GM23248 (cell line): ENCODE results near the gene BRINP3. TPM values are rescaled to one million over a fixed set of nuclear protein-coding genes. Genes with fewer than 3 reads are reported as not detected.

ENCODE experiments used
- DNase-seq: peaks from one replicate; pipeline ENCODE4 v3.0.0-alpha.2; 2015
- H2AFZ ChIP-seq: fragments of 200-600 bp; sonication (generic); 2 replicates; pipeline ENCODE4 v1.6.1; 2016; ENCODE audit warnings: antibody characterized with exemption
- H3F3A ChIP-seq: fragments of 200-600 bp; sonication (generic); 2 replicates; pipeline ENCODE4 v1.6.1; 2016; ENCODE audit warnings: mild to moderate bottlenecking, antibody characterized with exemption, mixed run types; ENCODE audit not compliant: insufficient read depth
- H3K27ac ChIP-seq: fragments of 200-600 bp; sonication (generic); 2 replicates; pipeline ENCODE4 v1.5.1; 2016; ENCODE audit warnings: mild to moderate bottlenecking
- H3K27me3 ChIP-seq: fragments of 200-600 bp; sonication (generic); replicated peaks from 2 replicates; pipeline ENCODE4 v1.6.1; 2016; ENCODE audit warnings: mild to moderate bottlenecking; ENCODE audit not compliant: insufficient read depth
- H3K36me3 ChIP-seq: fragments of 200-600 bp; sonication (generic); 2 replicates; pipeline ENCODE4 v1.6.1; 2016; ENCODE audit warnings: low read depth, mild to moderate bottlenecking
- H3K4me1 ChIP-seq: fragments of 200-600 bp; sonication (generic); 2 replicates; pipeline ENCODE4 v1.6.1; 2016; ENCODE audit warnings: mild to moderate bottlenecking; ENCODE audit not compliant: insufficient read depth
- H3K4me2 ChIP-seq: fragments of 200-600 bp; sonication (generic); one replicate; pipeline ENCODE4 v1.6.1; 2016; ENCODE audit warnings: mild to moderate bottlenecking; ENCODE audit not compliant: unreplicated experiment
- H3K4me3 ChIP-seq: fragments of 200-600 bp; sonication (generic); 2 replicates; pipeline ENCODE4 v1.5.1; 2016; ENCODE audit warnings: mild to moderate bottlenecking
- H3K79me2 ChIP-seq: fragments of 200-600 bp; sonication (generic); 2 replicates; pipeline ENCODE4 v1.6.1; 2016; ENCODE audit warnings: mild to moderate bottlenecking; ENCODE audit not compliant: insufficient read depth
- H3K9ac ChIP-seq: fragments of 200-600 bp; sonication (generic); 2 replicates; pipeline ENCODE4 v1.6.1; 2016; ENCODE audit warnings: mild to moderate bottlenecking
- H3K9me2 ChIP-seq: fragments of 200-600 bp; sonication (generic); 2 replicates; pipeline ENCODE4 v1.6.1; 2016; ENCODE audit warnings: mixed run types, mild to moderate bottlenecking, moderate library complexity; ENCODE audit not compliant: insufficient read depth
- H3K9me3 ChIP-seq: fragments of 200-600 bp; sonication (generic); one replicate; pipeline ENCODE4 v1.6.1; 2017; ENCODE audit warnings: low read depth
- H4K20me1 ChIP-seq: fragments of 200-600 bp; sonication (generic); 2 replicates; pipeline ENCODE4 v1.6.0; 2016; ENCODE audit not compliant: insufficient read depth
- EZH2 ChIP-seq: fragments of 200-600 bp; sonication (generic); IDR thresholded peaks from 2 replicates; pipeline ENCODE4 v1.6.1; 2018; ENCODE audit warnings: antibody characterized with exemption, mild to moderate bottlenecking; ENCODE audit not compliant: insufficient read depth, poor library complexity, severe bottlenecking
- EZH2phosphoT487 ChIP-seq: fragments of 200-600 bp; sonication (generic); IDR thresholded peaks from 2 replicates; pipeline ENCODE4 v1.6.1; 2018; ENCODE audit warnings: antibody characterized with exemption, moderate library complexity, mild to moderate bottlenecking, low read depth; ENCODE audit not compliant: insufficient read depth
- WGBS, 2 experiments: methylation state at CpG; one replicate each; pipeline ENCODE4 v1.1.6; 2015 to 2017; ENCODE audit warnings: low lambda C conversion rate in 2 of 2, low coverage in 1 of 2; ENCODE audit errors: missing lambda C conversion rate in 2 of 2; 5-methylcytosine and 5-hydroxymethylcytosine counted together
- in situ Hi-C: fragments of 300-500 bp; cut with MboI; formaldehyde crosslinking; loops from 2 replicates; pipeline ENCODE4 v1.15.0; 2020
- polyA plus RNA-seq: library from polyadenylated mRNA; unstranded; fragments of >200 nt; fragmentation: Nextera tagmentation; extraction: Ambion mirVana; gene quantifications from 2 replicates; pipeline ENCODE4 v1.2.1, GENCODE V29; 2016
- total RNA-seq: library from RNA; depleted of rRNA; stranded (reverse); fragments of >200 nt; shearing (Covaris generic); gene quantifications from 2 replicates; pipeline ENCODE4 v1.2.3, GENCODE V29; 2014

BRINP3 gene
- total and polyA plus RNA-seq, 2 experiments from 2014 or later: not detected

DNA sequence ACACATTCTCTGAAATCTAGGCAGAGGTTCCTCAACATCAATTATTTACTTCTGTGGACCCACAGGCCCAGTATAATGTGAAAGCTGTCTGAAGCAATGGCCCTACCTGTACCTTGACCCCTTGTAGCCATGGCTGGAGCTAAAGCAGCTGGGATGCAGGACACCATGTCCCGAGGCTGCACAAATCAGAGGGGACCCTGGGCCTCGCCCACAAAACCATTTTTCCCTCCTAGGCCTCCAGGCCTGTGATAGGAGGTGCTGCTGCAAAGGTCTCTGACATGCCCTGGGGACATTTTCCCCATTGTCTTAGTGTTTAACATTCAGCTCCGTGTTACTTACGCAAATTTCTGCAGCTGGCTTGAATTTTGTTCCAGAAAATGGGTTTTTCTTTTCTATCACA is 110.5 kb downstream of the BRINP3 start:
- H3K4me2 ChIP-seq: no peak overlapping the region
- no peaks in the 10 kb centered on the region for H3K79me2 ChIP-seq
- no peaks in the 10 kb centered on the region for H3F3A ChIP-seq
- TF ChIP-seq EZH2phosphoT487 (no peak), EZH2 (no peak)
- no peaks in the 10 kb centered on the region for H3K27me3 ChIP-seq
- H3K4me3 ChIP-seq: no peak overlapping the region
- in situ Hi-C loops: no loop called here
- H3K9me2 ChIP-seq: no peaks in the 10 kb centered on the region
- H2AFZ ChIP-seq: no peak overlapping the region
- H3K9ac ChIP-seq: no peak overlapping the region
- H3K36me3 ChIP-seq: no peaks in the 10 kb centered on the region
- no peaks in the 10 kb centered on the region for H3K9me3 ChIP-seq
- H4K20me1 ChIP-seq: no peaks in the 10 kb centered on the region
- no peaks in the 10 kb centered on the region for H3K4me1 ChIP-seq
- no peak for DNase-seq
- H3K27ac ChIP-seq: no peak overlapping the region
- 6% methylated on average over 4 of the region's 4 CpGs for WGBS, 2 experiments

DNA sequence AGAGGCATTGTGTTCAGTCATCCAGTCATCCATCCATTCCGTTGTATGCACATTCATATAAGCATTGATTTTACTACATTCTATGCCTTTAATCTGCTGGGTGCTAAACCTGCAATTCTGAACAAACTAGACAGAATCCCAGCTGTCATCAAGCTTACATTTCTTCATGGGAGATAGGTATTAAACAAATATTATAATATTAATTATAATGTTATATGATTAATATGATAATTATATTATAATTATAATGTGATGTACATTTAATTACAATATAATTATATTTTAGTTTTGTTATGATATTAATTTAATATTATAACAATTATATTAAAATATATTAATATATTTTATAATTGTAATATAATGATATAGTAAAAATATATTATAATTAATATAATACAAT is 112.4 kb downstream of the BRINP3 start:
- no peak overlapping the region for H2AFZ ChIP-seq
- in situ Hi-C loops: no loop called here
- no peaks in the 10 kb centered on the region for H3K9me2 ChIP-seq
- WGBS, 2 experiments: 44 to 57% methylated on average over 1 of the region's 1 CpG
- H3K9me3 ChIP-seq: no peaks in the 10 kb centered on the region
- no peaks in the 10 kb centered on the region for H3K27me3 ChIP-seq
- H3K4me1 ChIP-seq: no peaks in the 10 kb centered on the region
- no peaks in the 10 kb centered on the region for H4K20me1 ChIP-seq
- H3F3A ChIP-seq: no peaks in the 10 kb centered on the region
- H3K79me2 ChIP-seq: no peaks in the 10 kb centered on the region
- no peak for TF ChIP-seq EZH2
- no peak for TF ChIP-seq EZH2phosphoT487
- no peak overlapping the region for H3K27ac ChIP-seq
- H3K9ac ChIP-seq: no peak overlapping the region
- H3K4me3 ChIP-seq: no peak overlapping the region
- H3K4me2 ChIP-seq: no peak overlapping the region
- DNase-seq: no peak
- no peaks in the 10 kb centered on the region for H3K36me3 ChIP-seq

DNA sequence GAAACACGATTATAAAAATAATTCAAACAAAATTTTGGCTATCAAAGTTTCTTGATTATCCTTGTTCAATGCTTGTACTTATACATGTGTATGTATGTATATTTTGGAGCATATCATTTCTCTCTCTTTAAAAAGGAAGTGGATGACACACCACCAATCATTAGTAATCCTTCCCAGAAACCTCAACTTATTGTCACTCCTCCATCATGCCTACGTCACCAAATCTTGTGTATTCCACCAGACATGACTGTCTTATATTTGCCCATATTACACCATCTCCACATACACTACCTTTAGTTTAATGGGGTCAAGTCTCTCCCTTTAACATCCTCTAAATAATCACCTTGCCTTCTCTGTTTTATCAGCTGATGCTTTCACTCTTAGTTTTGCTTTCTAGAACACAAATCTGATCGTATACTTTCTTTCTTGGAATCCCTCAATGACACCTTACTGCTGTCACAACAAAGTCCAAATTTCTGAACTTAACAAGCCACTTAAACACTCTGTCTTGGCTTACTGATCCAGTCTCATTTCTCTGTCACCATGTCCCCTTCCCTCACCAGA is 124.0 kb downstream of the BRINP3 start:
- DNase-seq: no peak
- WGBS, 2 experiments: 3 to 12% methylated on average over 3 of the region's 3 CpGs
- no peak overlapping the region for H3K27ac ChIP-seq
- no peak overlapping the region for H3K4me3 ChIP-seq
- no peaks in the 10 kb centered on the region for H3K79me2 ChIP-seq
- TF ChIP-seq EZH2: no peak
- TF ChIP-seq EZH2phosphoT487: no peak
- no peaks in the 10 kb centered on the region for H4K20me1 ChIP-seq
- no peak overlapping the region for H3K9ac ChIP-seq
- H3K4me1 ChIP-seq: no peaks in the 10 kb centered on the region
- in situ Hi-C loops: no loop called here
- H3K36me3 ChIP-seq: no peaks in the 10 kb centered on the region
- H3K27me3 ChIP-seq: no peaks in the 10 kb centered on the region
- H3K9me2 ChIP-seq: no peaks in the 10 kb centered on the region
- no peaks in the 10 kb centered on the region for H3F3A ChIP-seq
- H2AFZ ChIP-seq: no peak overlapping the region
- no peak overlapping the region for H3K4me2 ChIP-seq
- H3K9me3 ChIP-seq: no peaks in the 10 kb centered on the region

DNA sequence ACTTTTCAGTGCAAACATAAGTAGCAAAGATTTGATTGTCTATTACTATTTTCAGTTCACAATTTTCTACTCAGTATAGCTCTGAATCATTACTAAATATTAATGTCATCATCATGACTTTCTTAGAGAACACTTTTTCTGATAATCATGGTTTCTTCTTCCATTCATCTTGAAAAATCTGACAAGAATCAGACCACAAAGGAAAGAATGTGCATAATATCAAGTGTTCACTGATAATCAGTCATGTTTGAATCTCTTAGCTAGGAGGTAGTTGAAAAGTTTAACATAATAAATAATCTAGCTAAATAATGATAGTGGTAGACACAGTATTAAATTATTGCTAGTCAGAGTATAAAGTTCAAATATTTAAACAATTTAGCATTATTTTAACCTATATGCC is 133.2 kb downstream of the BRINP3 start:
- no peaks in the 10 kb centered on the region for H3K9me2 ChIP-seq
- H3K27me3 ChIP-seq: no peaks in the 10 kb centered on the region
- no peak overlapping the region for H3K4me2 ChIP-seq
- no peaks in the 10 kb centered on the region for H3K4me1 ChIP-seq
- H3K9ac ChIP-seq: no peak overlapping the region
- H3K36me3 ChIP-seq: no peaks in the 10 kb centered on the region
- no peaks in the 10 kb centered on the region for H3F3A ChIP-seq
- H3K79me2 ChIP-seq: no peaks in the 10 kb centered on the region
- no peak for DNase-seq
- H4K20me1 ChIP-seq: no peaks in the 10 kb centered on the region
- H3K9me3 ChIP-seq: no peaks in the 10 kb centered on the region
- TF ChIP-seq EZH2phosphoT487 (no peak), EZH2 (no peak)
- in situ Hi-C loops: no loop called here
- H3K27ac ChIP-seq: no peak overlapping the region
- H3K4me3 ChIP-seq: no peak overlapping the region
- H2AFZ ChIP-seq: no peak overlapping the region

DNA sequence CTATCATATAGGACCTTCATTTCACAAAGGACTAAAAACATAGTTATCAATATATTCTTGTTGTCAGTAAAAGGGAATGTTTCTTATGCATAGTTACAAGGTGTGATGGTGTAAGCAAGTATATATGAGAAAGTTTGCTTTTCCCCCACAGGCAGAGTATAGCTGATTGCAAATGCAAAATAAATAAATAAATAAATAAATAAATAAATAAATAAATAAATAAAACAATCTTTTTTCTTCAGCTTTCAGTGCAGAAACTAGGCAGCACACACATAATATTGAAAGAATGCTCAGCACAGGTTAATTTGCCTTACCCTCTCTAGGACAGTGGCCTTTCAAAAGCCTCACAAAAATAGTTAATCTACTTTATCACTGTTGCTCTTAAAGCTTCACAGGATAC is 138.8 kb downstream of the BRINP3 start:
- DNase-seq: no peak
- no peaks in the 10 kb centered on the region for H3K27me3 ChIP-seq
- H3K4me1 ChIP-seq: no peaks in the 10 kb centered on the region
- no peak overlapping the region for H3K27ac ChIP-seq
- H2AFZ ChIP-seq: no peak overlapping the region
- no peak for TF ChIP-seq EZH2
- TF ChIP-seq EZH2phosphoT487: no peak
- no peak overlapping the region for H3K9ac ChIP-seq
- H3F3A ChIP-seq: no peaks in the 10 kb centered on the region
- in situ Hi-C loops: no loop called here
- H4K20me1 ChIP-seq: no peaks in the 10 kb centered on the region
- no peaks in the 10 kb centered on the region for H3K9me2 ChIP-seq
- H3K36me3 ChIP-seq: no peaks in the 10 kb centered on the region
- H3K79me2 ChIP-seq: no peaks in the 10 kb centered on the region
- no peak overlapping the region for H3K4me3 ChIP-seq
- H3K9me3 ChIP-seq: no peaks in the 10 kb centered on the region
- H3K4me2 ChIP-seq: no peak overlapping the region
